Stimulated activated CD4-positive, alpha-beta T cell treated with anti-CD3 and anti-CD28 coated beads, Interleukin-4, amount 100 ng/mL, for 1 hour (primary cell): ENCODE results near the gene VIL1.
A peak's percentile ranks its signal among the peaks of the same experiment; 100 is the strongest.

Source experiments
- DNase-seq: peaks from one replicate; pipeline ENCODE4 v3.0.0-alpha.2; 2020

The VIL1 gene

GRCh38 chr2:218418717-218419458 lies at the start of gene VIL1:
Gene VIL1, plus strand, starts transcription at chr2:218419123. Its CDS starts 4,656 bp downstream, at chr2:218423779.
- DNase-seq: no peak

DNA sequence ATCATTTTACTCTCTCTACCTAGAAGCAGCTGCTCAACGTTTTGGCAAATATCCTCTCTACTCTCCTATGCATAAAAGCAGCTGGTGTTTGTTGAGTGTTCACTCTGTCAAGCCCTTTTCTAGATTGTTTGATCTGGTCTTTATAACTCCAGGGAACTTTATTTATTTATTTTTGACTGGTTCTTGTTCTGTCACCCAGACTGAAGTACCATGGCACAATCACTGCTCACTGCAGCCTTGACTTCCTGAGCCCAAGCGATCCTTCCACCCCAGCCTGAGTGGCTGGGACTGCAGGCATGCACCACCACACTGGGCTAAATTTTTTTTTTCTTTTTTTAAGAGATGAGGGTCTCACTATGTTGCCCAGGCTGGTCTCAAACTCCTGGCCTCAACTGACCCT lies 49.6 kb upstream of the VIL1 start:
- no peak for DNase-seq

GRCh38 chr2:218370410-218371063 lies 48.4 kb upstream of the VIL1 start:
- DNase-seq: no peak

- DNase-seq: no peak
Observed at GRCh38 chr2:218371983-218372350, 47.0 kb upstream of the VIL1 start.

DNA sequence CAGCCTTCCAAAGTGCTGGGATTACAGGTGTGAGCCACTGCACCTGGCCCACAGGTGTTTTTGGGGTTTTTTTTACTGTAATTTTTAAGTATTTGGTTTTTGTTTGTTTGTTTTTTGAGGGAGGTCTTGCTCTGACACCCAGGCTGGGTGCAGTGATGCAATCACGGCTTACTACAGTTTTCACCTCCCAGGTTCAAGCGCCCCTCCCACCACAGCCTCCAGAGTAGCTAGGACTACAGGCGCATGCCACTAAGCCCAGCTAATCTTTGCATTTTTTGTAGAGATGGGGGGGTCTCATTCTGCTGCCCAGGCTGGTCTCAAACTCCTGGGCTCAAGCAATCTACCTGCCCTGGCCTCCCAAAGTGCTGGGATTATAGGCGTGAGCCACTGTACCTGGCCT lies 44.1 kb upstream of the VIL1 start:
- no peak for DNase-seq

GRCh38 chr2:218375212-218375611 lies 43.7 kb upstream of the VIL1 start:
- DNase-seq: no peak

DNA sequence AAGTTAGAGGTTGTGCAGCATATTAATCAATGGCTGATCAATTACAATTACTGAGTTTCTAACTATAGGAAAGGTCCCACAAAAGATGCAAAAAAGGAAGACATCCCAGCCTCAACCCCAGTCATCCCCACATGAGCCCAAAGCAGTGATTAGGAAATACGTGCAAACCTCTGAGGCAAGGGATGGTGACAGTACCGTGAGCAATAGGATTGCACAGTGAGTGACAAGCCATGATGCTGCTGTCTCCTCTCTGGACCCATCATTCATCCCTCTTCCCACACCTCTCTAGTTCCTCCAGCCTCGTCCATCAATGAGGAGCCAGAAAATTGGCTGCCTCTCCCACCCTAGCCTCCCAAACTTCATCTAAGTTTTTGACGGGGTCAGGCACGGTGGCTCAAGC lies 40.9 kb upstream of the VIL1 start:
- DNase-seq: no peak

GRCh38 chr2:218381916-218382366 lies 37.0 kb upstream of the VIL1 start, which contains the start of gene SLC11A1:
Gene SLC11A1, plus strand, starts transcription at chr2:218382273. Its CDS starts 96 bp downstream, at chr2:218382369.
- no peak for DNase-seq

DNA sequence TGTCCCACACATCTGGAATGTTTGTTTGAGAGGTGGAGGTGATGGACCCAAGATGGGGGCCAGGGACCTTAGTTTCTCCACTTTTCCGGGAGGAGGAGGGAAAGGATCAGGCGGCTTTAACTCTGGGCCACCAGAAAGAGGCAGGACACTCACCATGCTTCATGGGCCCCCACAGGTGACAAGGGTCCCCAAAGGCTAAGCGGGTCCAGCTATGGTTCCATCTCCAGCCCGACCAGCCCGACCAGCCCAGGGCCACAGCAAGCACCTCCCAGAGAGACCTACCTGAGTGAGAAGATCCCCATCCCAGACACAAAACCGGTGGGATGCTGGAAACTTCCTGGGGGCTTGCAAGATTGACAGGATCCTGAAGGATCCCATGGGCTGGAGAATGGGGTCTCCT lies 36.1 kb upstream of the VIL1 start:
- no peak for DNase-seq

DNA sequence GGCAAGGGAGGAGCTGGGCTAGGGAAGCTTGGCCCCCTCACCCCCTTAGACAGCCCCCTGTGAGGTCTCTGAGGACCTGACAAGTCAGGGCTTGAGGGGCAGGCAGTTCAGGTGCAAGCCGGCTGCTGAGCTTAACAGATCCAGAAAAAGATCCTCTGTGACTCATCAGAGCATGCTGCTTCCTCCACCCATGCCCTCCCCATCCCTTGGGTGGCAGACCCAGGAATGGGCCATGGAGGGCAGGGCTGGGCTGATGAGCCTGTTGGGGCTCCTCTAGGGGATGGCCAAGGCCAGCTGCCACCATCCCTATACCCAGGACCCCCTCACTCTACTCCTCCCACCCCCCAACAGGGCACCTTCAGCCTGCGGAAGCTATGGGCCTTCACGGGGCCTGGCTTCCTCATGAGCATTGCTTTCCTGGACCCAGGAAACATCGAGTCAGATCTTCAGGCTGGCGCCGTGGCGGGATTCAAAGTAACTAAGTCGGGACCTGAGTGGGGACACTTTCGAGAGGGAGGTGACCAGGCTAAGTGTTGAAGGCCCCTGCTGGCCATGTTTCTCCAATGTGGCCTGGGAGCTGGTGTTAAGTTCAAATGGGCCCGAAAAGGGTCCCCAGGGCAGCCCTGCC lies 34.9 kb upstream of the VIL1 start:
- DNase-seq: no peak

DNA sequence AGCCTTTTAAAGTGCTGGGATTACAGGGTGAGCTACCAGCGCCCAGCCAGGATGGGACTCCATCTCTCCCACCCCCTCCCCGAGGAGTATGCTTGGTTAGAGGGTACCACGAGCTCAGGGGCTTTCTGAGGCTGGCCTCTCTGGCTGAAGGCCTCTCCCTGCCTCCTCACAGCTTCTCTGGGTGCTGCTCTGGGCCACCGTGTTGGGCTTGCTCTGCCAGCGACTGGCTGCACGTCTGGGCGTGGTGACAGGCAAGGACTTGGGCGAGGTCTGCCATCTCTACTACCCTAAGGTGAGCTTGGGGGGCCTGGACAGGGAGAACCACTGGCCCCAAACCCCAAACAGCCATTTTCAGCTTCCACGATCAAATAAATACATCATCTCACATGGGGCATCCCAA lies 33.9 kb upstream of the VIL1 start:
- DNase-seq: no peak

DNA sequence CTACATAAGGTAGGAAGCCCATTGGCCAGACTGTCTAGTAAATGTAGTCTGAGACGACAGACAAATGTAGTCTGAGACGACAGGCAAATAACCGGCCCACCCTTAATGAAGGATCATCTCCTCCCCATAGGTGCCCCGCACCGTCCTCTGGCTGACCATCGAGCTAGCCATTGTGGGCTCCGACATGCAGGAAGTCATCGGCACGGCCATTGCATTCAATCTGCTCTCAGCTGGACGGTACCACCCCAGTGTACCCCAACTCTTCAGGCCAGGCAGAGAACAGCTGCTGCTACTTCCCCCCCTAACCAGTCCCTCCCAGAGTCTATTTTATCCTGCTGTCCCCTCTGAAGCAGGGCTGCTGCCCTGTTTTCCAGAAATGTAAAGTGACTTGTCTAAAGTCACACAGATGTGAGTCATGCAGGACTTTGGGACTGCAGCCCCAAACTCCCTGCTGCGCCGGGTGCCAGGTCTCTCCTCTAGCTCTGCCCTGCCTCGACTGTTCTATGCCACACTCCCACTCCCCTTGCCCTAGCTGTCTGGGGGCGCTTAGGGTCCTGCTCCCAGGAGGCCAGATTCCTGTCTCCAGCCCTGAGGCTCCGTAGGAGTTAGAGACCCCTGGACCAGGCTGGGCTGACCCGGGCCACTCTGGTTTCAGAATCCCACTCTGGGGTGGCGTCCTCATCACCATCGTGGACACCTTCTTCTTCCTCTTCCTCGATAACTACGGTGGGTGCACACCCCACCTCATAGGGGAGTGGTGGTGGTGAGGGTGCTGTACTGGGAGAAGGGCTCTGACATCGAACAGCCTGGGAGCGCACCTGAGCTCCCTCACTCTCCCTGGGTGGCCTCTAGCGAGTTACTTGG lies 32.2 kb upstream of the VIL1 start:
- no peak for DNase-seq

DNA sequence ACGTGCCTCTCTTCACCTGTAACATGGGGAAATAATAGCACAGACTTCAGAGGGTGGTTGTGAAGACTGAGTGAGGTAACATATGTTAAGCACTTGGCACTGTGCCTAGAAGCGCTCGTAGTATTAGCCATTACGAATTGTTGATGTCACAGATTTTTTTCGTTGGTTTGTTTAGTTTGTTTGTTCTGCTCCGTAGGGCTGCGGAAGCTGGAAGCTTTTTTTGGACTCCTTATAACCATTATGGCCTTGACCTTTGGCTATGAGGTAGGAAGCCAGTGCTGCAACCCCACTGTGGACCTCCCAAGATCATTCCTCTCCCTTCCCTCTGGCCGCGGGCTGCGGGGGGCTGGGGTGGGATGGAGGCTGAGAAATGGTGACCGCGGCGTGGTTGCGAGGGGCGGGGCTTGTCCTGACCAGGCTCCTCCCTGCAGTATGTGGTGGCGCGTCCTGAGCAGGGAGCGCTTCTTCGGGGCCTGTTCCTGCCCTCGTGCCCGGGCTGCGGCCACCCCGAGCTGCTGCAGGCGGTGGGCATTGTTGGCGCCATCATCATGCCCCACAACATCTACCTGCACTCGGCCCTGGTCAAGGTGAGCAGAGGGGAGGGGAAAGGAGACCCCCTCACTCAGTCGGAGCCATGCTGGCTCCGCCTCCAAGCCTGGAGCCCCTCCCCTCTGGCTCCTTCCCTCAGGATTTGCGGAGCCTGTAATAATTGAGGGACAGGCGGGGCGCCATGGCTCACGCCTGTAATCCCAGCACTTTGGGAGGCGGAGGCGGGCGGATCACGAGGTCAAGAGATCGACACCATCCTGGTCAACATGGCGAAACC lies 31.3 kb upstream of the VIL1 start:
- peak; percentile 7 for DNase-seq

GRCh38 chr2:218389333-218390150 lies 29.4 kb upstream of the VIL1 start:
- no peak for DNase-seq

DNA sequence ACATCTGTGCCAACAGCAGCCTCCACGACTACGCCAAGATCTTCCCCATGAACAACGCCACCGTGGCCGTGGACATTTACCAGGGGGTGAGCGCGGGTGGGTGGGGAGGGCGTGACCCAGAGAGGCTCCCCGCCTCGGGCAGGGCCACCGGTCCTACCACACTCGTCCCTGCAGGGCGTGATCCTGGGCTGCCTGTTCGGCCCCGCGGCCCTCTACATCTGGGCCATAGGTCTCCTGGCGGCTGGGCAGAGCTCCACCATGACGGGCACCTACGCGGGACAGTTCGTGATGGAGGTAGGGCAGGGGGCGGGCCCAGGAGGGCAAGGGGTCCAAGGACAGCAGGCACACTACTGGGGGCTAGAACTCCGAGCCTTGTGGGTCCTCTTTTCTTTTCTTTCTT lies 27.7 kb upstream of the VIL1 start:
- DNase-seq: no peak

DNA sequence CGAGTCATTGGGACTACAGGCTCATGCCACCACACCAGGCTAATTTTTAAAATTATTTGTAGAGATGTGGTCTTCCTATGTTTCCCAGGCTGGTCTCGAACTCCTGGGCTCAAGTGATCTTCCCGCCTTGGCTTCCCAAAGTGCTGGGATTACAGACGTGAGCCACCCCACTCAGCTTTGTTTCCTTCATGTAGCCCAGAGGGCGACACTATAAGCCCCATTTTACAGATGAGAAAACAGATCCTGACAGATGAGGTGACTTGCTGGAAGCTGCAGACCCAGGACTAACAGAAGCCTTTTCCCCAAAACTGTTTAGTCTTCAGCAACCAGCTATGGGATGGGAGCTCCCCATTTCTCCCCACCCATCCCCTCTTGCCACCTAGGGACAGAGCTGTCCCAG lies 26.5 kb upstream of the VIL1 start:
- no peak for DNase-seq

DNA sequence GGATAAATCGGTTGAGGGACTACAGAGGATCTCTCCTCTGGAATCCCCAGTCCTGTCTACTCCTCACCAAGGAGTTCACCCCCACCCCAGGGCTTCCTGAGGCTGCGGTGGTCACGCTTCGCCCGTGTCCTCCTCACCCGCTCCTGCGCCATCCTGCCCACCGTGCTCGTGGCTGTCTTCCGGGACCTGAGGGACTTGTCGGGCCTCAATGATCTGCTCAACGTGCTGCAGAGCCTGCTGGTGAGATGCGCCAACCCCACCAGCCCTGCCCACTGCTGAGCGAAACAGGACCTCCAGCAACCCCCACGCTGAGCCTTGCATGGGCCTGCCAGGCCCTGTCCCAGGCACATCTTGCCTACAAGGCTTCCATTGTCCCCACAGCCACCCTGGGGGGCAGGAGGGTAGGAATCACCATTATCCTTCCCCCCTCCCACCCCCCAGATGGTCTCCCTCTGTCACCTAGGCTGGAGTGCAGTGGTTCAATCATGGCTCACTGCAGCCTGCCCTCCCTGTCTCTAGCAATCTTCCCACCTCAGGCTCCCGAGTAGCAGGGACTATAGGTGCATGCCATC lies 25.9 kb upstream of the VIL1 start:
- DNase-seq: no peak

DNA sequence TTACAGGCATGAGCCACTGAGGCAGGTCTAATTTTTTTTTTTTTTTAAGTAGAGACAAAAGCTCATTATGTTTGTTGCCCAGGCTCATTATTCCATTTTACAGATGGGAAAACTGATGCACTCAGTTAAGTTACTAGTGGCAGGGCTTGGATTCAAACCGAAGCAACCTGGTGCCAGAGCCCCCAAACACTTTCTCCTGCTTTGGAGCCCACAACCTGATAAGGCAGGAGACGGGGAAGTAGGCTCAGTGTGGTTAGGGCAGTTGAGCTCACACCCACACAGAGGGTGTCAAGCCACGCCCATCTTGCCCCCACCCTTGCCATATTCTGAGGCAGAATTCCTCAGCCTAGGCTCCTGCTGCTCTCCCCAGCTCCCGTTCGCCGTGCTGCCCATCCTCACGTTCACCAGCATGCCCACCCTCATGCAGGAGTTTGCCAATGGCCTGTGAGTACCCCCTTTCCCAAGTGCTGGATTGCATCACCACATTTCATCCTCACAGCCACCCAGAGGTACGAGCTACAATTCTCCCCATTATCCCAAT lies 25.1 kb upstream of the VIL1 start:
- no peak for DNase-seq

GRCh38 chr2:218394298-218395089 lies 24.4 kb upstream of the VIL1 start:
- peak; percentile 4 for DNase-seq

- DNase-seq: no peak
Observed at GRCh38 chr2:218395090-218395444, 23.9 kb upstream of the VIL1 start.
